Tibial nerve (tissue), 4 donors: ENCODE results near the gene VILL. TPM values are rescaled to one million over a fixed set of nuclear protein-coding genes. Genes with fewer than 3 reads are reported as not detected.

ENCODE experiments used
- DNase-seq, 2 donors: peaks; one replicate each; pipeline ENCODE4 v3.0.0-alpha.2; 2019; ENCODE audit warnings: low spot score in 2 of 2
- H3K27ac ChIP-seq, 4 donors: fragments of 200-600 bp; sonication (generic) in 3 of 4; one replicate each; pipeline ENCODE4 v1.5.1; 2017 to 2019; ENCODE audit warnings: mild to moderate bottlenecking in 1 of 4
- H3K27me3 ChIP-seq, 2 donors: fragments of 200-600 bp; sonication (generic) in 1 of 2; one replicate each; pipeline versions ENCODE4 v1.5.1 to v1.6.0; 2017 to 2019
- H3K36me3 ChIP-seq, 3 donors: fragments of 200-600 bp; sonication (generic); one replicate each; pipeline ENCODE4 v1.5.1; 2018 to 2019
- H3K4me1 ChIP-seq, 4 donors: fragments of 200-600 bp; sonication (generic) in 3 of 4; one replicate each; pipeline ENCODE4 v1.5.1; 2017 to 2019
- H3K4me3 ChIP-seq, 4 donors: fragments of 200-600 bp; sonication (generic) in 3 of 4; one replicate each; pipeline ENCODE4 v1.5.1; 2017 to 2019; ENCODE audit warnings: mild to moderate bottlenecking in 1 of 4, moderate library complexity in 1 of 4
- H3K9me3 ChIP-seq, 4 donors: fragments of 200-600 bp; sonication (generic) in 3 of 4; one replicate each; pipeline ENCODE4 v1.5.1; 2017 to 2019
- EP300 ChIP-seq, 2 donors: sonication (generic); formaldehyde crosslinking; IDR thresholded peaks; one replicate each; pipeline ENCODE4 v1.6.1; 2017; ENCODE audit warnings: antibody characterized with exemption in 2 of 2, mild to moderate bottlenecking in 1 of 2
- POLR2A ChIP-seq, 2 donors: fragments of 450-650 bp; IDR thresholded peaks; one replicate each; pipeline ENCODE4 v1.6.1; 2017; ENCODE audit warnings: antibody characterized with exemption in 2 of 2, mild to moderate bottlenecking in 2 of 2, moderate library complexity in 2 of 2
- WGBS, 2 donors: methylation state at CpG; one replicate each; pipeline ENCODE4 v1.1.5; 2018; 5-methylcytosine and 5-hydroxymethylcytosine counted together
- total RNA-seq, 4 donors: library from RNA; depleted of rRNA; stranded (reverse); fragments of >200 nt; gene quantifications; one replicate each; pipeline ENCODE4 v1.1.0, GENCODE V29; 2016
- TF ChIP-seq, protein P1 (sequence below), 5 experiments: fragments of 200-600 bp in 3 of 5; fragments of 450-650 bp in 2 of 5; sonication (generic) in 3 of 5; IDR thresholded peaks; one replicate each; pipeline ENCODE4 v1.5.1; 2016 to 2019; ENCODE audit warnings: antibody characterized with exemption in 5 of 5, mild to moderate bottlenecking in 3 of 5, moderate library complexity in 2 of 5

Gene VILL
- total RNA-seq, 4 donors from 2014 or later = 13.6 to 16.5 (median 15.3) TPM

DNA sequence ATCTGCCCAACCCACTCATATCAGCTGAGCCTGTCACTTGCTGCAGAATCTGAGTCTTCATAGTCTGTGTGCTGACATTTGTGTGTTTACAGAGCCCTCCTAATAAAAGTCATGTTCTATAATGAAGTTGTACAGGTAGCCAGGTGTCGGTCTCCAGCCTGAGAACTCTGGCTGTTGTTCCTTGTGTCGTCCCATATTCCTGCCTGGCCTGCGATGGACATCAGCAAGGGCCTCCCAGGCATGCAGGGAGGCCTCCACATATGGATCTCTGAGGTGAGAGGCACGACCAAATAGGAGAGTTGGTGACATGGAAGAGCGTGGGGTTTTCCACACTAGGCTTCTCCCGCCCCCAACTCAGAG, 2.9 kb downstream of the VILL start:
- no peaks in the 10 kb centered on the region for H3K36me3 ChIP-seq
- H3K4me3 ChIP-seq = peak overlapping the region; percentile 33 to 77 (median 62)
- 57 to 67% methylated on average over 3 to 6 of the region's 6 CpGs for WGBS, 2 donors
- H3K9me3 ChIP-seq = no peaks in the 10 kb centered on the region
- TF ChIP-seq, protein P1, sequence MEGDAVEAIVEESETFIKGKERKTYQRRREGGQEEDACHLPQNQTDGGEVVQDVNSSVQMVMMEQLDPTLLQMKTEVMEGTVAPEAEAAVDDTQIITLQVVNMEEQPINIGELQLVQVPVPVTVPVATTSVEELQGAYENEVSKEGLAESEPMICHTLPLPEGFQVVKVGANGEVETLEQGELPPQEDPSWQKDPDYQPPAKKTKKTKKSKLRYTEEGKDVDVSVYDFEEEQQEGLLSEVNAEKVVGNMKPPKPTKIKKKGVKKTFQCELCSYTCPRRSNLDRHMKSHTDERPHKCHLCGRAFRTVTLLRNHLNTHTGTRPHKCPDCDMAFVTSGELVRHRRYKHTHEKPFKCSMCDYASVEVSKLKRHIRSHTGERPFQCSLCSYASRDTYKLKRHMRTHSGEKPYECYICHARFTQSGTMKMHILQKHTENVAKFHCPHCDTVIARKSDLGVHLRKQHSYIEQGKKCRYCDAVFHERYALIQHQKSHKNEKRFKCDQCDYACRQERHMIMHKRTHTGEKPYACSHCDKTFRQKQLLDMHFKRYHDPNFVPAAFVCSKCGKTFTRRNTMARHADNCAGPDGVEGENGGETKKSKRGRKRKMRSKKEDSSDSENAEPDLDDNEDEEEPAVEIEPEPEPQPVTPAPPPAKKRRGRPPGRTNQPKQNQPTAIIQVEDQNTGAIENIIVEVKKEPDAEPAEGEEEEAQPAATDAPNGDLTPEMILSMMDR (IDR thresholded peaks at IDR 0.05) = no peak
- TF ChIP-seq EP300 (IDR thresholded peaks at IDR 0.05) = no peak
- TF ChIP-seq POLR2A (IDR thresholded peaks at IDR 0.05) = no peak
- no peak for DNase-seq
- peaks cover 0 to 40% (median 24%) of the 10 kb centered on the region in 4 donors for H3K4me1 ChIP-seq
- H3K27ac ChIP-seq = peak overlapping the region in 3 of 4 donors; percentile 87 to 88 (median 88)
- no peaks in the 10 kb centered on the region for H3K27me3 ChIP-seq

DNA sequence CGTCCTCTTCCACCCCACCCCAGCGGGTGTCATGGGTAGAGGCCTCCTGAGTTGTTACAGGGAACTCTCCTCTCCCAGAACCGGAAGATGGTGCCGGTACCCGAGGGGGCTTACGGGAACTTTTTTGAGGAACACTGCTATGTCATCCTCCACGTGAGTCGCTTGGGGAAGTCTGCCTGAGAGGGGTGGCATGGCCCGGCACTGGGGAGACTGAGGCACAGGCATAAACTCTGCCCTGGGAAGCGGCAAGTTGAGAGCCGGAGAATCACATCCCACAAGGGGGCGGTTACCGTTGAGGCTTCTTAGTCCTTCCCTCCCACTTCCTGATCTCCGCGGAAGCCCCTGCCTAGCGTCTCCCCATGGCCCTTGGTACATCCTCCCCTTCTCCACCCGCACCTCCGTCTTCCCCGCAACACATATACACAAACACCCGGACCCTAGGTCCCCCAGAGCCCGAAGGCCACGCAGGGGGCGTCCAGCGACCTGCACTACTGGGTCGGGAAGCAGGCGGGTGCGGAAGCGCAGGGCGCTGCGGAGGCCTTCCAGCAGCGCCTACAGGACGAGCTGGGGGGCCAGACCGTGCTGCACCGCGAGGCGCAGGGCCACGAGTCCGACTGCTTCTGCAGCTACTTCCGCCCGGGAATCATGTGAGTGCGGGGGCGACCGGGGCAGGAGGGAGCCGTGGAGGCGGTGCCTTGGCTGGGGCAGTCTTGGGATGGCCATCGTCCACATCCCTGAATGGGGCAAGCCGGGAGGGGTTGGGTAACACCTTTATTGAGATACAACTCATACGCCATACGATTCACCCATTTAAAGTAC, 3.4 kb downstream of the VILL start:
- WGBS, 2 donors = 1 to 2% methylated on average over 32 to 41 of the region's 49 CpGs
- Histone ChIP-seq H3K27ac (peak overlapping the region; percentile 40 to 88 (median 88)), H3K27me3 (no peaks in the 10 kb centered on the region), H3K4me3 (peak overlapping the region; percentile 33 to 77 (median 62)), H3K4me1 (peaks cover 0 to 43% (median 26%) of the 10 kb centered on the region in 4 donors), H3K9me3 (no peaks in the 10 kb centered on the region), H3K36me3 (no peaks in the 10 kb centered on the region)
- peak; percentile 56 to 64 for DNase-seq
- TF ChIP-seq EP300 (IDR thresholded peaks at IDR 0.05) (peak in 1 of 2 donors; percentile 86), POLR2A (IDR thresholded peaks at IDR 0.05) (peak; percentile 42 to 61)
- TF ChIP-seq, protein P1 (IDR thresholded peaks at IDR 0.05) = peak in 1 of 5 experiments; percentile 5

DNA sequence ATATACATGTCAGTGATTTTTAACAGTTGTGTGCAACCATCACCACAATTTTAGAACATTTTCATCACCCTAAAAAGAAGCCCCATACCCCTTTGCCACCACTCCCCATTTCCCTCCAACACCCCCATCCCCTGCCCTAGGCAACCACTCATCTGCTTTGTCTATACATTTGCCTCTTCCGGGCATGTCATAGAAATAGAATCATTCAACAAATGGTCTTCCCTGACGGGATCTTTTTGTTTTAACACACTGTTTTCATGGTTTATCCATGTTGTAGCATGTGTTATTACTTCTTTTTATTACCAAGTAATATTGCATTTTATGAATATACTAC, 4.0 kb downstream of the VILL start:
- Histone ChIP-seq H3K27ac (peak overlapping the region; percentile 40 to 88 (median 88)), H3K36me3 (no peaks in the 10 kb centered on the region), H3K9me3 (no peaks in the 10 kb centered on the region), H3K4me3 (peak overlapping the region; percentile 33 to 77 (median 62)), H3K27me3 (no peaks in the 10 kb centered on the region), H3K4me1 (peaks cover 0 to 48% (median 31%) of the 10 kb centered on the region in 4 donors)
- TF ChIP-seq EP300 (IDR thresholded peaks at IDR 0.05) (no peak), POLR2A (IDR thresholded peaks at IDR 0.05) (no peak)
- no peak for DNase-seq
- 18 to 21% methylated on average over 2 of the region's 2 CpGs for WGBS, 2 donors

DNA sequence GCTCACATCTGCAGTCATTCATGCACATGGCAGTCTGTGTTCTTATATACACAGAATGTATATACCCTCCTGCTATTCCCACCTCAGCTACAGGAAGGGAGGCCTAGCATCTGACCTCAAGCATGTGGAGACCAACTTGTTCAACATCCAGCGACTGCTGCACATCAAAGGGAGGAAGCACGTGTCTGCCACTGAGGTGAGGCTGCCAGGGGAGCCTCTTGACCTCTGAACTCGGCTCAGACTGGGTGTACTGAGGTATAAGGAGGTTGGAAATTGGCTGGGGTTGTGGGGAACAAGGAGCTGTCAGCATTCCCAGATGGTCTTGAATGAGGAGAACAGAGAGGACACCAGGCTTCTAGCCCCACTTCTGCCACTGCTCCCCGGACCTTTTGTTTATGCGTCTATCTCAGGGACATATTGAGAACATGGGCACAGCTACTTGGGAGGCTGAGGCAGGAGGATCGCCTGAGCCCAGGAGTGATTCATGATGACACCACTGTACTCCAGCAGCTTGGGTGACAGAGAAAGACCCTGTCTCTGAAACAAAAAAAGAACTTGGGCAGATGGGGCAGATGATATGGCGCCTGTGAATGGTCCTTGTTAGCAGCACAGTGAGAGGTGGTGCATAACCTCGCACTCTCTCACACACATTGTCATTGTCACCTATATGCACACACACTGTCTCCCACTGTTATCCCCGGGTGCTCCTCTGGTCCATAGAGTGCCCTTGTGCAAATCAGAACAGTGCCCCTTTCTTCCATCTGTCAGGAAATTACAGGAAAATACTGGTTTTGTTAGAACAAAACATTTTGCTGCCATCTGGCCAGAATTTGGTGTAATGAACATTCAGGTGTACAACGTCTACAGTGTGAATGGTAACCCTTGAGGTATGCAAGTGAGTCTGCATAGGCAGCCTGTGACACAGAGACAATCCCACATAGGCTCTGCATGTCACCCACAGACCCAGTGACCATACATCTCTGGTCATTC, 5.4 kb downstream of the VILL start:
- TF ChIP-seq, protein P1 (IDR thresholded peaks at IDR 0.05) = no peak
- TF ChIP-seq EP300 (IDR thresholded peaks at IDR 0.05) (no peak), POLR2A (IDR thresholded peaks at IDR 0.05) (no peak)
- no peaks in the 10 kb centered on the region for H3K9me3 ChIP-seq
- peaks cover 0 to 6% (median 0%) of the 10 kb centered on the region in 3 donors for H3K36me3 ChIP-seq
- no peak overlapping the region for H3K4me3 ChIP-seq
- H3K27me3 ChIP-seq = no peaks in the 10 kb centered on the region
- DNase-seq = no peak
- peaks cover 0 to 48% (median 31%) of the 10 kb centered on the region in 4 donors for H3K4me1 ChIP-seq
- 81 to 84% methylated on average over 10 of the region's 10 CpGs for whole genome bisulfite sequencing, 2 donors
- no peak overlapping the region for H3K27ac ChIP-seq

DNA sequence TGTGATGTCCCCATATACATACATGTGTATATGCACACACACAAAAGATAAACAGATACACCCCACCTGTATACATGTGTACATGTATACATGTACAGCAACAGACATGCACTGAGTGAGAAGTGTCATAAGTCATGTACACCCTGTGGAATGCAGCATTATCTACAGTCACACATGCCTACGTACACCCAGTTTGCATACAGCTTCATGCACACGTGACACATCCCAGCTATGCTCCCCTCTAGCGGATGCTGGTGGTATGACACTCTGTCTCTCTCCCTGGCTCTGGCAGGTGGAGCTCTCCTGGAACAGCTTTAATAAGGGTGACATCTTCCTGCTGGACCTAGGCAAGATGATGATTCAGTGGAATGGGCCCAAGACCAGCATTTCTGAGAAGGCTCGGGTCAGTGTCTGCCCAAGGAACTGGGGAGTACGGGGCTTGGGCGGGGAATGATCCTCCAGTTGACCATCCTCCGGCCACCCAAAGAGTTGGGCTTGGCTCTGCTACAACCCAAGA, 6.3 kb downstream of the VILL start:
- WGBS, 2 donors = 46 to 58% methylated on average over 7 of the region's 7 CpGs
- Histone ChIP-seq H3K27me3 (no peaks in the 10 kb centered on the region), H3K9me3 (no peaks in the 10 kb centered on the region), H3K27ac (no peak overlapping the region), H3K4me1 (peaks cover 0 to 48% (median 31%) of the 10 kb centered on the region in 4 donors), H3K36me3 (peaks cover 0 to 15% (median 0%) of the 10 kb centered on the region in 3 donors), H3K4me3 (no peak overlapping the region)
- peak; percentile 64 to 88 for DNase-seq
- TF ChIP-seq, protein P1 (IDR thresholded peaks at IDR 0.05) = peak; percentile 69 to 91 (median 87)
- no peak for TF ChIP-seq EP300 (IDR thresholded peaks at IDR 0.05)
- no peak for TF ChIP-seq POLR2A (IDR thresholded peaks at IDR 0.05)
